H1 (cell line): Measurements from ENCODE around the gene ZC3HAV1. TPM values are rescaled to one million over a fixed set of nuclear protein-coding genes. Genes with fewer than 3 reads are reported as not detected.
"Not testable (repeated sequence)": the region's sequence is repeated elsewhere in the genome, so short reads cannot be mapped to it uniquely, and the experiment has no call there.

Source experiments
- CTCF ChIA-PET: fragments of 300-600 bp; sonication (Branson Sonifier 250); formaldehyde crosslinking; loops from one replicate; lab custom pipeline; 2021; ENCODE audit not compliant: partially characterized antibody; lab: Charles Lee
- POLR2A ChIA-PET: fragments of 300-600 bp; sonication (Branson Sonifier 250); formaldehyde crosslinking; loops from one replicate; lab custom pipeline; 2021; ENCODE audit warnings: inconsistent platforms; ENCODE audit not compliant: partially characterized antibody; lab: Charles Lee
- DNase-seq, 2 experiments: peaks; one replicate each; pipeline versions ENCODE4 v3.0.0 to v3.0.0-alpha.2; 2010 to 2022; ENCODE audit warnings: low spot score in 2 of 2, low read depth in 1 of 2, mixed read lengths in 1 of 2
- FAIRE-seq: peaks from 2 replicates; lab custom pipeline; 2011; peaks lifted over from hg19 to GRCh38; lab: Jason Lieb, UNC
- H2AFZ ChIP-seq: 2 replicates; pipeline ENCODE4 v1.8.1; 2012; ENCODE audit warnings: low read length, inconsistent platforms
- H2AK5ac ChIP-seq: 2 replicates; pipeline ENCODE4 v1.6.1; 2013; ENCODE audit warnings: low read depth, low read length
- H2BK120ac ChIP-seq: replicated peaks from 2 replicates; pipeline ENCODE3; 2013; ENCODE audit warnings: low read depth, low read length, inconsistent platforms
- H2BK12ac ChIP-seq: 2 replicates; pipeline ENCODE4 v1.6.1; 2013; ENCODE audit warnings: low read depth, low read length
- H2BK15ac ChIP-seq: 2 replicates; pipeline ENCODE4 v1.6.1; 2013; ENCODE audit warnings: low read length
- H2BK20ac ChIP-seq: 2 replicates; pipeline ENCODE4 v1.6.1; 2013; ENCODE audit warnings: low read length
- H2BK5ac ChIP-seq: 2 replicates; pipeline ENCODE4 v1.6.1; 2013; ENCODE audit warnings: low read depth, low read length
- H3K14ac ChIP-seq: 2 replicates; pipeline ENCODE4 v1.6.1; 2013; ENCODE audit warnings: inconsistent platforms; ENCODE audit not compliant: insufficient read length
- H3K18ac ChIP-seq: 2 replicates; pipeline ENCODE4 v1.6.1; 2013; ENCODE audit warnings: low read length; ENCODE audit errors: extremely low read depth
- H3K23ac ChIP-seq: 2 replicates; pipeline ENCODE4 v1.6.1; 2013; ENCODE audit warnings: inconsistent platforms; ENCODE audit not compliant: insufficient read length
- H3K23me2 ChIP-seq: 2 replicates; pipeline ENCODE4 v1.6.1; 2013; ENCODE audit warnings: low read depth, low read length
- H3K27ac ChIP-seq: 2 replicates; pipeline ENCODE4 v1.6.1; 2011; ENCODE audit warnings: low read depth, low read length, inconsistent platforms
- H3K27me3 ChIP-seq, 4 experiments: replicated peaks in 1 of 4; 1 replicate in 1 of 4; 2 replicates in 3 of 4; pipeline versions ENCODE4 v1.6.1 to v1.8.1; 2011 to 2013; ENCODE audit warnings: low read length in 3 of 4, mild to moderate bottlenecking in 3 of 4, inconsistent platforms in 2 of 4, mixed read lengths in 2 of 4, moderate library complexity in 1 of 4; ENCODE audit not compliant: control insufficient read depth in 3 of 4, insufficient read depth in 3 of 4; ENCODE audit errors: extremely low read depth in 1 of 4
- H3K36me3 ChIP-seq, 4 experiments: 2 replicates each; pipeline versions ENCODE4 v1.6.1 to v1.8.1; 2011 to 2013; ENCODE audit warnings: mild to moderate bottlenecking in 4 of 4, low read length in 3 of 4, moderate library complexity in 2 of 4, control low read depth in 1 of 4, inconsistent platforms in 1 of 4; ENCODE audit not compliant: insufficient read depth in 4 of 4, control insufficient read depth in 2 of 4
- H3K4ac ChIP-seq: replicated peaks from 2 replicates; pipeline ENCODE3; 2013; ENCODE audit warnings: low read length, low read depth, mixed read lengths, inconsistent platforms; ENCODE audit not compliant: insufficient read length
- H3K4me1 ChIP-seq, 4 experiments: replicated peaks in 1 of 4; 1 replicate in 1 of 4; 2 replicates in 3 of 4; pipeline versions ENCODE4 v1.6.1 to v1.8.1; 2011 to 2013; ENCODE audit warnings: low read length in 3 of 4, inconsistent platforms in 2 of 4, mixed read lengths in 1 of 4; ENCODE audit not compliant: insufficient read depth in 4 of 4, control insufficient read depth in 3 of 4
- H3K4me2 ChIP-seq, 2 experiments: 2 replicates each; pipeline versions ENCODE4 v1.6.1 to v1.8.1; 2011 to 2013; ENCODE audit warnings: low read depth in 2 of 2, low read length in 2 of 2, control low read depth in 1 of 2, inconsistent platforms in 1 of 2, mild to moderate bottlenecking in 1 of 2; ENCODE audit not compliant: insufficient read depth in 1 of 2
- H3K4me3 ChIP-seq, 4 experiments: fragments of 200-600, 300-600 bp in 1 of 4; sonication (generic), shearing (Covaris generic), sonication (Bioruptor Twin) in 1 of 4; 2 replicates each; pipeline versions ENCODE4 v1.5.1 to v1.8.1; 2011 to 2016; ENCODE audit warnings: low read length in 4 of 4, low read depth in 3 of 4, control low read depth in 2 of 4, inconsistent platforms in 2 of 4, mild to moderate bottlenecking in 2 of 4, mixed read lengths in 1 of 4, moderate library complexity in 1 of 4; ENCODE audit not compliant: insufficient read depth in 2 of 4; ENCODE audit errors: extremely low read depth in 1 of 4
- H3K56ac ChIP-seq: replicated peaks from 2 replicates; pipeline ENCODE3; 2013; ENCODE audit warnings: low read depth, mild to moderate bottlenecking, mixed read lengths, low read length, inconsistent platforms; ENCODE audit not compliant: insufficient read length
- H3K79me1 ChIP-seq: 2 replicates; pipeline ENCODE4 v1.6.1; 2013; ENCODE audit warnings: low read depth, low read length, control low read depth
- H3K79me2 ChIP-seq, 2 experiments: 2 replicates each; pipeline versions ENCODE4 v1.6.1 to v1.8.1; 2012 to 2013; ENCODE audit warnings: low read length in 2 of 2, mild to moderate bottlenecking in 2 of 2, inconsistent platforms in 1 of 2; ENCODE audit not compliant: insufficient read depth in 2 of 2, control insufficient read depth in 1 of 2
- H3K9ac ChIP-seq, 4 experiments: replicated peaks in 1 of 4; 1 replicate in 1 of 4; 2 replicates in 3 of 4; pipeline versions ENCODE4 v1.6.1 to v1.8.1; 2011 to 2013; ENCODE audit warnings: low read depth in 3 of 4, low read length in 3 of 4, control low read depth in 2 of 4, mild to moderate bottlenecking in 2 of 4, moderate library complexity in 2 of 4, inconsistent platforms in 1 of 4; ENCODE audit errors: extremely low read depth in 1 of 4
- H3K9me3 ChIP-seq, 2 experiments: 2 replicates each; pipeline versions ENCODE4 v1.6.1 to v1.8.1; 2012 to 2013; ENCODE audit warnings: mild to moderate bottlenecking in 2 of 2, moderate library complexity in 2 of 2, control low read depth in 1 of 2, inconsistent platforms in 1 of 2, low read depth in 1 of 2, low read length in 1 of 2, mixed read lengths in 1 of 2; ENCODE audit not compliant: insufficient read depth in 2 of 2
- H4K20me1 ChIP-seq, 2 experiments: replicated peaks in 1 of 2; 2 replicates each; pipeline versions ENCODE3 to v1.8.1; 2011 to 2013; ENCODE audit warnings: inconsistent platforms in 2 of 2, low read length in 2 of 2, mild to moderate bottlenecking in 1 of 2; ENCODE audit not compliant: insufficient read depth in 2 of 2, control insufficient read depth in 1 of 2
- H4K5ac ChIP-seq: 2 replicates; pipeline ENCODE4 v1.6.1; 2013; ENCODE audit warnings: low read length, low read depth, mixed read lengths, inconsistent platforms; ENCODE audit not compliant: insufficient read length
- H4K8ac ChIP-seq: 2 replicates; pipeline ENCODE4 v1.8.0; 2013; ENCODE audit warnings: mild to moderate bottlenecking, moderate library complexity, low read length, inconsistent platforms; ENCODE audit not compliant: insufficient read depth; ENCODE audit errors: extremely low read depth
- H4K91ac ChIP-seq: replicated peaks from 2 replicates; pipeline ENCODE3; 2013; ENCODE audit warnings: low read length, mixed read lengths, inconsistent platforms; ENCODE audit not compliant: insufficient read length
- WGBS, 2 experiments: shearing (Covaris generic) in 1 of 2; methylation state at CpG; one replicate each; pipeline versions ENCODE4 v1.1.6 to v1.1.7; 2013 to 2015; ENCODE audit warnings: low lambda C conversion rate in 2 of 2, mixed read lengths in 2 of 2, inconsistent platforms in 1 of 2, low coverage in 1 of 2, missing lambda C conversion rate in 1 of 2; ENCODE audit not compliant: insufficient replicate concordance in 2 of 2, insufficient coverage in 1 of 2, insufficient read length in 1 of 2; ENCODE audit errors: extremely low coverage in 1 of 2, missing lambda C conversion rate in 1 of 2; 5-methylcytosine and 5-hydroxymethylcytosine counted together
- polyA plus RNA-seq, 7 experiments: library from polyadenylated mRNA; depleted of rRNA in 3 of 7; stranded (reverse) in 5 of 7; unstranded in 2 of 7; fragments of >200 nt in 5 of 7; fragments of 200-250 nt in 2 of 7; gene quantifications; 1 replicate in 5 of 7; 2 replicates in 1 of 7; 4 replicates in 1 of 7; pipeline versions ENCODE4 v1.2.1 to v1.2.3, GENCODE V29; 2011 to 2013; ENCODE audit warnings: missing spikeins in 2 of 7, mixed read lengths in 2 of 7
- total RNA-seq: library from RNA; stranded (reverse); fragmentation: NEBNext Ultra II Directional; extraction: Animal tissue kit (Norgen Biotek cat#: 25700); gene quantifications from 2 replicates; pipeline ENCODE4 v1.2.1, GENCODE V29; 2021

ZC3HAV1 gene
- total and polyA plus RNA-seq, 2 of the 8 experiments (the other 6 are each of a cell fraction or from before 2014, with no cell fraction given), result 22.5 to 43.4 TPM

DNA sequence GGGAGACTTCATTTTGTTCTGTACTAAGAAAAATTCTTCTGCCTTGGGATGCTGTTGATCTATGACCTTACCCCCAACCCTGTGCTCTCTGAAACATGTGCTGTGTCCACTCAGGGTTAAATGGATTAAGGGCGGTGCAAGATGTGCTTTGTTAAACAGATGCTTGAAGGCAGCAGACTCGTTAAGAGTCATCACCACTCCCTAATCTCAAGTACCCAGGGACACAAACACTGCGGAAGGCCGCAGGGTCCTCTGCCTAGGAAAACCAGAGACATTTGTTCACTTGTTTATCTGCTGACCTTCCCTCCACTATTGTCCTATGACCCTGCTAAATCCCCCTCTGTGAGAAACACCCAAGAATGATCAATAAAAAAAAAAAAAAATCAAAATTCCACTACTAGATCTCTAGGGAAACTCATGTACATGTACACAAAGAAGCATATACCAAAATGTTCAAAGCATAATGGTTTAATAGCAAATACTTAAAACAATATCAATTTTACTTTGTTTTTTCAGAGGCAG is 7.8 kb downstream of the ZC3HAV1 start:
- H2BK20ac ChIP-seq, H4K20me1 ChIP-seq, H3K4me3 ChIP-seq, H3K27ac ChIP-seq, H2BK5ac ChIP-seq, H2AFZ ChIP-seq, POLR2A ChIA-PET, H3K4ac ChIP-seq, H3K18ac ChIP-seq, H4K8ac ChIP-seq, H3K23ac ChIP-seq, H3K4me2 ChIP-seq, H2BK120ac ChIP-seq, CTCF ChIA-PET, H4K5ac ChIP-seq, H3K79me1 ChIP-seq, H3K36me3 ChIP-seq, H3K23me2 ChIP-seq, H2AK5ac ChIP-seq, H3K27me3 ChIP-seq, H3K9ac ChIP-seq, H2BK12ac ChIP-seq, H4K91ac ChIP-seq, H3K14ac ChIP-seq, FAIRE-seq, H2BK15ac ChIP-seq, H3K56ac ChIP-seq, DNase-seq, H3K4me1 ChIP-seq: not testable (repeated sequence)
- Histone ChIP-seq H3K79me2 (peaks cover 8 to 40% of the 10 kb centered on the region in 2 experiments; a peak in 3 of 4 replicates), H3K9me3 (peaks cover 0 to 10% of the 10 kb centered on the region in 2 experiments; a peak in 1 of 4 replicates)
- WGBS, 2 experiments, result no CpG with 5 or more reads among the region's 4 CpGs
